HUES48 (cell line): Measurements from ENCODE around the gene PRKAR1B.

ENCODE experiments used
- H3K27ac ChIP-seq: one replicate; pipeline ENCODE4 v1.7.0; 2013; ENCODE audit warnings: low read depth, low read length, inconsistent platforms
- H3K27me3 ChIP-seq: 2 replicates; pipeline ENCODE4 v1.6.1; 2013; ENCODE audit warnings: mild to moderate bottlenecking, low read length; ENCODE audit not compliant: control insufficient read depth, insufficient read depth
- H3K36me3 ChIP-seq: 2 replicates; pipeline ENCODE4 v1.6.1; 2013; ENCODE audit warnings: low read length; ENCODE audit not compliant: control insufficient read depth, insufficient read depth
- H3K4me1 ChIP-seq: 2 replicates; pipeline ENCODE4 v1.6.1; 2013; ENCODE audit warnings: mild to moderate bottlenecking, low read length; ENCODE audit not compliant: control insufficient read depth, insufficient read depth
- H3K4me3 ChIP-seq: 2 replicates; pipeline ENCODE4 v1.5.1; 2013; ENCODE audit warnings: mild to moderate bottlenecking, low read depth, low read length
- H3K9ac ChIP-seq: 2 replicates; pipeline ENCODE4 v1.6.1; 2013; ENCODE audit warnings: mild to moderate bottlenecking, low read depth, low read length, moderate library complexity
- H3K9me3 ChIP-seq: 2 replicates; pipeline ENCODE4 v1.6.1; 2013; ENCODE audit warnings: low read length; ENCODE audit not compliant: control insufficient read depth, insufficient read depth

PRKAR1B gene

DNA sequence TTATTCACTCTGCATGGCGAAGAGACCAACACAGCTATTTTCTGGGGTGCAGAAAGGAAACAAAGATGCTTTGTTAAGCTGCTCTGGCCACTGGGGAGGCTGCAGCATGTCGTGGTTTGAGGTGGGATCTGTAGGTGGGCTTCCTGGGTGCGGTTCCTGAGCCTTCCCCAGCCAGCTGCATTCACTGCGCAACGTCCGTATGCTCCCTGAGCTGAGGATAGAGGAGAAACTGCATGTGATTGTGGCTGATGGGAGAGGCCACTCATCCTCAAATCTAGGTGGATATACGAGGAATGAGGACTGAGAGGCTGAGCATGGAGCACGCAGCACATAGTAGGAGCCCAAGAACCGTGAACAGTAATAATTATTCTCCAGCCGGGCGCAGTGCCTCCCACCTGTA is 10.4 kb downstream of the PRKAR1B start:
- H3K27ac ChIP-seq: no peak overlapping the region
- no peak overlapping the region for H3K4me3 ChIP-seq
- H3K27me3 ChIP-seq: no peaks in the 10 kb centered on the region
- no peak overlapping the region for H3K9ac ChIP-seq
- peaks cover 2% of the 10 kb centered on the region for H3K9me3 ChIP-seq
- 0 out of 2 replicates have a peak, but pooled peaks cover 6% of the 10 kb centered on the region for H3K36me3 ChIP-seq
- H3K4me1 ChIP-seq: no peaks in the 10 kb centered on the region; the same call in 1 of the 2 replicates

DNA sequence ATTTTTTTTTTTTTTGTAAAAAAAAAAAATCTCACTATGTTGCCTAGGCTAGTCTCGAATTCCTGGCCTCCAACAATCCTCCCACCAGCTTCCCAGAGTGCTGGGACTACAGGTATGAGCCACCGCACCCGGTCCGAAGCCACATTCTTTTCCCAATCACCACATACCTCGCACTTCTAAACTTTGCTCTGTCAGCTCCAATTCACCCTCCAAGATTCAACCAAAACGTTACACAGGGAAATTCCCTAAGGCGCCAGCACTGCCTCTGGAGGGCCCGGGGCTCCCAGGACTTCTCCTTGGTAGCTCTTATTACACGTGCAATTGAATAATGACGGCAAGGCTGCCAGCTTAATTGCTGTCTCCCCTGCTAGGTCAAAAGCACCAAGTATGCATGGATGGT is 10.9 kb downstream of the PRKAR1B start:
- Histone ChIP-seq H3K9me3 (no peaks in the 10 kb centered on the region), H3K9ac (no peak overlapping the region), H3K27me3 (no peaks in the 10 kb centered on the region), H3K36me3 (0 out of 2 replicates have a peak, but pooled peaks cover 6% of the 10 kb centered on the region), H3K4me1 (no peaks in the 10 kb centered on the region; the same call in 1 of the 2 replicates), H3K4me3 (no peak overlapping the region), H3K27ac (no peak overlapping the region)

GRCh38 chr7:714251-714671 is 12.8 kb downstream of the PRKAR1B start:
- Histone ChIP-seq H3K9me3 (no peaks in the 10 kb centered on the region), H3K36me3 (peaks cover 9% of the 10 kb centered on the region; the same call in 1 of the 2 replicates), H3K4me1 (no peaks in the 10 kb centered on the region; the same call in 1 of the 2 replicates), H3K9ac (no peak overlapping the region), H3K27ac (no peak overlapping the region), H3K4me3 (no peak overlapping the region), H3K27me3 (no peaks in the 10 kb centered on the region)

DNA sequence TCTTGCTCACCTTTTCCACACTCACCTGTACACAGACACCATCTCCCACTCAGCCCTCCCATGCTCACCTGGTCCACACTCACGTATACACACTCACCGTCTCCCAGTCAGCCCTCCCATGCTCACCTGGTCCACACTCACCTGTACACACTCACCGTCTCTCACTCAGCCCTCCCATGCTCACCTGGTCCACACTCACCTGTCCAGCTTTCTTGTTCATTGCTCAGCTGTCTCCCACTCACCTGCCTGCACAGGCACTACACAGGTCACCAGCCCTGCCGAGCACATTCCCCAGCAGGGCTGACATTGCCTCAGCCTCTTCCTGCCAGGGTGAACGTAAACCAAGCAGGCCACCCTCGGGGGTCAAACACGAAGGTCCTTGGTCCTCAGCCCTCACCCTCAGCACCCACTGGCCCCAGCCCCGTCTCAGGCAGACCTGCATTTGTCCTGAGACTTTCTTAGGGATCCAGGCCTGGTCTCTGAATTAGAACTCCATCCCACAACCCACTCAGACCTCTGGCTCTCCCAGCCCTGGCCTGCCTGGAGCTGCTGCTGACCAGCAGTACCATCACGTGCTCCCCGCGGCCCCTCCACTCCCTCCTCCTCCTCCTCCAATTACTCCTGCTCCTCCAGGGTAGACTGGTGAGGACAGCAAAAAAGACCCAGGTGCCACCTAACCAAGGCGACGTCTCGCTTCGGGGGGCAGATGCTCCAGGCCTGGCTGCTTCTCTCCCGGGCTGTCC is 13.4 kb downstream of the PRKAR1B start:
- Histone ChIP-seq H3K4me1 (no peaks in the 10 kb centered on the region; the same call in 1 of the 2 replicates), H3K9me3 (no peaks in the 10 kb centered on the region), H3K27ac (no peak overlapping the region), H3K27me3 (no peaks in the 10 kb centered on the region), H3K9ac (no peak overlapping the region), H3K4me3 (no peak overlapping the region), H3K36me3 (peaks cover 9% of the 10 kb centered on the region; the same call in 1 of the 2 replicates)

DNA sequence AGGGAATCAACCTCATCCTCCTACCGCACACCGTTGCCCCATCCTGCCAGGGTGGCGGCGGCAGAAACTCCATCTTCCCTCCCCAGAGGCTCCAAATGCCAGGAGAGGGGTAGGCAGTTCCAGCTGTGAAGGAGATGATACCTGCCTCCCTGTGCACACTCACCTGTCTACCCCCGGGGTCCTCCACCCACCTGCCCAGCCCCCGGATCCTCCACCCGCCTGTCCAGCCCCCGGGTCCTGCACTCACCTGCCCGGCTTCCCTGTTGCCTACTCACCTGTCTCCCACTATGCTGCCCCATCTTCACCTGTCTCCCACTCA is 14.0 kb downstream of the PRKAR1B start:
- Histone ChIP-seq H3K4me1 (no peaks in the 10 kb centered on the region; the same call in 1 of the 2 replicates), H3K36me3 (peaks cover 9% of the 10 kb centered on the region; the same call in 1 of the 2 replicates), H3K27ac (no peak overlapping the region), H3K9ac (no peak overlapping the region), H3K27me3 (no peaks in the 10 kb centered on the region), H3K9me3 (no peaks in the 10 kb centered on the region), H3K4me3 (no peak overlapping the region; the same call in 1 of the 2 replicates)

DNA sequence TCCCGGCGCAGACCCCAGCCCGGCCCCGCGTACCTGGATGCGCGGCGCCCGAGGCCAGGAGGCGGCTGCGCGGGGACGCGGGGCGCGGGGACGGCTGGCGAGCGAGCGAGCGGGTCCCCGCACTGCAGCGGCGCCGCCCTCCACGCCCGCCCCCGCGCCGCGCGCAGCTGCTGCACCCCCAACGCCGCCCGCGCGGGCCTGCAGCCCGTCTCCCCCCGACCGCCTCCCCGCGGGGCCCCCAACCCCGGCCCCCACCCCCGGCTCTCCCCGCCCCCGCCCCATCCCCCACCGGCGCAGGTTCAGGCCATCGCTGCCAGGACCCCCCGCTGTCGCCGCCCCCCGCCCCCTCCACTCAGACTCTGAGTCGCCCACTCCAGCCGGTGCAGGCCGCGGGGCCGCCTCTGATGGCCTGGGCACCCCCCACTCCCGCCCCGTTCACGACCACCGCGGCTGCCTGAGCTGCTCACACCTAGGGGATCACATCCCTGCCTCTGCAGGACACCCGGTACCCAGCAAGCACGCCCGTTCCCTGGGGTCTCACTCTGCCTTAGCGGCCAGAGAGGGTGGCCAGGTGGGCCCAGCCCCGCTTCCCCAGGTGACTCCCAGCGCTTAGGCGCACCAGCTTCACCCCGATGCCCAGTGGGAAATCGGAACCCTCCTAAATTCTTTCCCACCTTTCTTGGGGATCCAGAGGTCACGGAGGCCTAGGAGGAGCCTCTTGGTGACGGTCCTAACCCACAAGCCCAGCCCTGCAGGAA is 14.5 kb downstream of the PRKAR1B start:
- H3K9ac ChIP-seq: no peak overlapping the region

GRCh38 chr7:711922-712380 is 15.1 kb downstream of the PRKAR1B start:
- Histone ChIP-seq H3K9ac (no peak overlapping the region), H3K4me3 (peak overlapping the region; percentile 46; the same call in 1 of the 2 replicates), H3K27ac (no peak overlapping the region), H3K36me3 (peaks cover 16% of the 10 kb centered on the region), H3K27me3 (no peaks in the 10 kb centered on the region), H3K4me1 (no peaks in the 10 kb centered on the region; the same call in 1 of the 2 replicates), H3K9me3 (no peaks in the 10 kb centered on the region)

More for the DNA sequence above, 14.5 kb downstream of the PRKAR1B start:
- Histone ChIP-seq H3K27ac (no peak overlapping the region), H3K27me3 (no peaks in the 10 kb centered on the region), H3K9me3 (no peaks in the 10 kb centered on the region), H3K36me3 (peaks cover 10% of the 10 kb centered on the region; the same call in 1 of the 2 replicates), H3K4me3 (peak overlapping the region; percentile 46), H3K4me1 (no peaks in the 10 kb centered on the region; the same call in 1 of the 2 replicates)

DNA sequence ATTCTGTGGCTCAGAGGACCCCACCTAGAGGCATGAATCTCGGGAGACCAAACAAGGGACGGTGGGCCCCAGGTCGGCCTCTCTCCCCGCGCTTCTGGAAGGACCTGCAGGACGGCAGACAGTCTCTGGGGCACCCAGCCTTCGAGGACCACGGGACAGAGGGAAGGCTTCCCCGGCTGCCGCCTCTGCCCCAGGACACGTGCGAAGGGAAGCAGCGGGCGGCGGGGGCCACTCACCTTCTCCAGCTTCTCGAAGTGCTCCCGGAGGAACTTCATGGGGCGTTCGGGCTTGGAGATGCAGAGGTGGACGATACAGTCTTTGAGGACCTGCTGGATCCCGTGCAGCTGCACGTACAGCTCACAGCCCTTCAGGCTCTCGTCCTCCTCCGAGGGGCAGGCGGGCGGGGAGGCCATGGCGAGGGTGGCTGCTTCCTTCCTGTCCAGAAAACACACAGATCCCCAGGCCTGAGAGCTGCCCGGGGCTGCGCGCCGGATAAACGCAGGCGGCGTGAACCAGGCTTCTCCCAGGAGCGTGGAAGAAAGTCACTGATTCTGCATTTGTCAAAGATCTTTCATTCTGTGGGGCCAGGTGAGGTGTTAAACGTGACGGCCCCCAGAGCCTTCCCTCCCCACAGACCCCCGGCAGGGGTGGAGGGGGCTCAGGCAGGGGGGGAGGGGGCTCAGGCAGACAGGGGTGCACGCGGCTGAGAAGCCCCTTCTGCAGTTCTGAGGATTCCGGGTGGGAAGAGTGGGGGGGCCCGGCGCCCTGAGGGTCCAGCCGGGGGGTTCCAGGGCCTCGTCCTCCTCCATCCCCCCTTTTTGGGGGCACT is 15.8 kb downstream of the PRKAR1B start:
- no peaks in the 10 kb centered on the region; the same call in 1 of the 2 replicates for H3K4me1 ChIP-seq
- H3K9ac ChIP-seq: no peak overlapping the region
- H3K4me3 ChIP-seq: no peak overlapping the region; the same call in 1 of the 2 replicates
- H3K9me3 ChIP-seq: no peaks in the 10 kb centered on the region
- H3K27me3 ChIP-seq: no peaks in the 10 kb centered on the region
- H3K27ac ChIP-seq: no peak overlapping the region
- H3K36me3 ChIP-seq: peaks cover 13% of the 10 kb centered on the region

DNA sequence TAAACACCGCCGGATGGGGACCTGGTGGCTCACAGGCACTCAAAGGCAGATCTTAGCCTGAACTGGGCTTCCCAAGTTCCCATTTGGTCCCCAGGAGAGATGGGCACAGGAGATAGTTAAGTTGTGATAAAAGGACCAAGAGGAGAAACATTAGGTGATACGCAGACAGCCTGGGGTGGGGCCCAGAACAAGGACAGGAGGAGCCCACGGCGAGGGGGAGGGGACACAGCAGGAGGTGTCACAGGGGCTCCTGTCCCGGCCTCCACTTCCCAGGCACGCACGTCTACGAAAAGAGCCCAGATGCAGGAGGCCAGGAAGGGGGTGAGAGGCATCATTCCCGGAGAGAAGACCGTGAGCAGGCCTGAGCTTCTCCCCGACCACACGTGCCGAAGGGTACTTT is 16.9 kb downstream of the PRKAR1B start:
- no peak overlapping the region for H3K27ac ChIP-seq

DNA sequence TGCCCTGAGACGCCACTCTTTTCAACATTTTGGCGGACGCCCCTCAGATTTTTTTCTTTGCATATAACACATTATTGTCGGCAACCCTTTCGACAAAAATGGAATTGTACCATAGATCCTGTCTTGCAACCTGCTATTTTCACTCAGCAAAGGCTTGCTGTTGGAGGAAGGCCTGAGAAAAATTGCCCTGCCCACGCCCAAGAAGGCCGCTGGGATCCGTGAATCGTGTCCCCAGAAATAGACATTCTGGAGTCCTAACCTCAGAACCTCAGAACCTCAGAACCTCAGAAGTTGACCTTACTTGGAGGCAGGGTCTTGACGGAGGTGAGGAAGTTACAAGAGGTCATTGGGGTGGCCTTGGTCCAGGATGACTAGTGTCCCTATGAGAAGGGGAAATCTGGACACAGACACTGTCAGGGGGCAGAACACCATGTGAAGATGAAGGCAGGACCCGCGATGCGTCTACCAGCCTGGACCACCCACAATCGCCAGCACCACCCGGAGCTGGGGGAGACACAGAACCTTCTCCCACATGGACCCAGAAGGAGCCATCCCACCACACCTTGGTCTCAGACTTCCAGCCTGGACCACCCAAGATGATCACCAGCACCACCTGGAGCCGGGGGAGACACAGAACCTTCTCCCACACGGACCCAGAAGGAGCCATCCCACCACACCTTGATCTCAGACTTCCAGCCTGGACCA is 19.6 kb downstream of the PRKAR1B start:
- Histone ChIP-seq H3K27ac (no peak overlapping the region), H3K4me1 (no peaks in the 10 kb centered on the region), H3K9ac (no peak overlapping the region), H3K9me3 (0 out of 2 replicates have a peak, but pooled peaks cover 3% of the 10 kb centered on the region), H3K36me3 (peaks cover 12% of the 10 kb centered on the region), H3K27me3 (no peaks in the 10 kb centered on the region), H3K4me3 (no peak overlapping the region)

More for the DNA sequence above, 16.9 kb downstream of the PRKAR1B start:
- Histone ChIP-seq H3K36me3 (peaks cover 12% of the 10 kb centered on the region), H3K4me1 (no peaks in the 10 kb centered on the region; the same call in 1 of the 2 replicates), H3K4me3 (no peak overlapping the region), H3K9me3 (no peaks in the 10 kb centered on the region), H3K9ac (no peak overlapping the region), H3K27me3 (no peaks in the 10 kb centered on the region)
